ENCODE measurements around the gene DMXL1. TPM values are rescaled to one million over a fixed set of nuclear protein-coding genes. Genes with fewer than 3 reads are reported as not detected.
"Not testable (repeated sequence)": the region's sequence is repeated elsewhere in the genome, so short reads cannot be mapped to it uniquely, and the experiment has no call there.

DMXL1 gene
- total RNA-seq, 2 experiments from 2014 or later = 28.4 to 29.1 TPM

DNA sequence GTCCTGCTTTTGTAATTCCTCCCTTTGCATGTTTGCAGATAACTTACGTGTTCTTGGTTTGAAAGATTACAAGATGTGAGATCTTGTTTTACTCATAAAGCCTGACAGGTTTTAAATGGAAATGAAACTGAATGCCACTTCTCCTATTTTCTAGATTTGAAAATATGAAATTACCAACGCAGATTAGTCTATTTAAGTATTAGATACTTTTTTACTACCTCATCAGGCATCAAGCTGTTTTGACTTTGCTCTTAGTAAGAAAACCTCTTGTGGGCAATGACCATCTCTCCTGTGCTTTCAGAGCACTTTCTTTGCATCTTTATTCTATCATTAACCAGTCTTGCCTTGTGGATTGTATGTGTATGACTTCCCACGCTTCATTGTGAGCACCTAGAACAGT is 3.5 kb downstream of the DMXL1 start:
- H3K4me3 ChIP-seq (ENCODE audit: low read length) = no peak overlapping the region
- DNase-seq = no peak
- no peaks in the 10 kb centered on the region for H3K9me3 Mint-ChIP-seq
- peak overlapping the region; percentile 68 for H3K4me3 Mint-ChIP-seq
- H3K27me3 Mint-ChIP-seq = no peaks in the 10 kb centered on the region
- H3K9me3 ChIP-seq (ENCODE audit: control insufficient read depth in 1 of 2, insufficient read depth in 1 of 2, low read length in 2 of 2) = no peaks in the 10 kb centered on the region
- peak overlapping the region; percentile 51 for H3K27ac Mint-ChIP-seq
- H3K4me1 Mint-ChIP-seq (ENCODE audit: low read depth) = peaks cover 59% of the 10 kb centered on the region
- peaks cover 18% of the 10 kb centered on the region for H3K36me3 Mint-ChIP-seq (ENCODE audit: low read depth)
- TF ChIP-seq, protein P1, sequence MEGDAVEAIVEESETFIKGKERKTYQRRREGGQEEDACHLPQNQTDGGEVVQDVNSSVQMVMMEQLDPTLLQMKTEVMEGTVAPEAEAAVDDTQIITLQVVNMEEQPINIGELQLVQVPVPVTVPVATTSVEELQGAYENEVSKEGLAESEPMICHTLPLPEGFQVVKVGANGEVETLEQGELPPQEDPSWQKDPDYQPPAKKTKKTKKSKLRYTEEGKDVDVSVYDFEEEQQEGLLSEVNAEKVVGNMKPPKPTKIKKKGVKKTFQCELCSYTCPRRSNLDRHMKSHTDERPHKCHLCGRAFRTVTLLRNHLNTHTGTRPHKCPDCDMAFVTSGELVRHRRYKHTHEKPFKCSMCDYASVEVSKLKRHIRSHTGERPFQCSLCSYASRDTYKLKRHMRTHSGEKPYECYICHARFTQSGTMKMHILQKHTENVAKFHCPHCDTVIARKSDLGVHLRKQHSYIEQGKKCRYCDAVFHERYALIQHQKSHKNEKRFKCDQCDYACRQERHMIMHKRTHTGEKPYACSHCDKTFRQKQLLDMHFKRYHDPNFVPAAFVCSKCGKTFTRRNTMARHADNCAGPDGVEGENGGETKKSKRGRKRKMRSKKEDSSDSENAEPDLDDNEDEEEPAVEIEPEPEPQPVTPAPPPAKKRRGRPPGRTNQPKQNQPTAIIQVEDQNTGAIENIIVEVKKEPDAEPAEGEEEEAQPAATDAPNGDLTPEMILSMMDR (IDR thresholded peaks at IDR 0.05) = no peak
- ChIA-PET POLR2A (no interaction called here), CTCF (interaction anchor here (0.7 to 1.2 kb wide), 3 partner anchors 58 to 112 kb away, joined by 3 read pairs; partner anchors contain the start of gene DTWD2)
- no peak overlapping the region for H3K27ac ChIP-seq (ENCODE audit: low read depth in 1 of 2, low read length in 2 of 2)
- intact Hi-C loops (cut with DNase I, micrococcal nuclease) = loop anchor here (5.0 kb wide), 5 partner anchors 87 to 378 kb away; partner anchors contain the start of genes DTWD2 (in 1 of the 2) and HSD17B4 (in 1 of the 2)
- no peaks in the 10 kb centered on the region for H3K27me3 ChIP-seq (ENCODE audit: control insufficient read depth in 1 of 2, insufficient read depth in 2 of 2, low read length in 2 of 2)
- H3K4me1 ChIP-seq (ENCODE audit: insufficient read depth, low read length) = peaks cover 19% of the 10 kb centered on the region
- ATAC-seq (ENCODE audit: poor library complexity) = no peak
- H3K36me3 ChIP-seq (ENCODE audit: insufficient read depth, low read length) = no peaks in the 10 kb centered on the region

GRCh38 chr5:119075269-119075668 is 4.4 kb downstream of the DMXL1 start:
- ATAC-seq (ENCODE audit: poor library complexity); H3K9me3 Mint-ChIP-seq; intact Hi-C loops (cut with DNase I, micrococcal nuclease); H3K36me3 ChIP-seq (ENCODE audit: insufficient read depth, low read length); H3K9me3 ChIP-seq (ENCODE audit: control insufficient read depth in 1 of 2, insufficient read depth in 1 of 2, low read length in 2 of 2); H3K27ac ChIP-seq (ENCODE audit: low read depth in 1 of 2, low read length in 2 of 2); H3K27ac Mint-ChIP-seq; POLR2A ChIA-PET; H3K27me3 Mint-ChIP-seq; H3K4me3 Mint-ChIP-seq; H3K27me3 ChIP-seq (ENCODE audit: control insufficient read depth in 1 of 2, insufficient read depth in 2 of 2, low read length in 2 of 2); H3K4me3 ChIP-seq (ENCODE audit: low read length): not testable (repeated sequence)
- peaks cover 18% of the 10 kb centered on the region for H3K36me3 Mint-ChIP-seq (ENCODE audit: low read depth)
- CTCF ChIA-PET = interaction anchor here (0.7 to 1.2 kb wide), 2 partner anchors 58 to 87 kb away, joined by 3 read pairs; partner anchors contain the start of gene DTWD2
- H3K4me1 Mint-ChIP-seq (ENCODE audit: low read depth) = peaks cover 62% of the 10 kb centered on the region
- DNase-seq = peak in 1 of 14 experiments; percentile 20
- peaks cover 13% of the 10 kb centered on the region for H3K4me1 ChIP-seq (ENCODE audit: insufficient read depth, low read length)

GRCh38 chr5:119076080-119076479 is 5.2 kb downstream of the DMXL1 start:
- intact Hi-C loops (cut with DNase I, micrococcal nuclease) = no loop called here
- no peak overlapping the region for H3K27ac Mint-ChIP-seq
- H3K36me3 Mint-ChIP-seq (ENCODE audit: low read depth) = peaks cover 11% of the 10 kb centered on the region
- Histone ChIP-seq H3K4me1 (ENCODE audit: insufficient read depth, low read length) (peaks cover 13% of the 10 kb centered on the region), H3K27me3 (ENCODE audit: control insufficient read depth in 1 of 2, insufficient read depth in 2 of 2, low read length in 2 of 2) (no peaks in the 10 kb centered on the region), H3K9me3 (ENCODE audit: control insufficient read depth in 1 of 2, insufficient read depth in 1 of 2, low read length in 2 of 2) (no peaks in the 10 kb centered on the region), H3K36me3 (ENCODE audit: insufficient read depth, low read length) (no peaks in the 10 kb centered on the region), H3K27ac (ENCODE audit: low read depth in 1 of 2, low read length in 2 of 2) (no peak overlapping the region), H3K4me3 (ENCODE audit: low read length) (no peak overlapping the region)
- peaks cover 61% of the 10 kb centered on the region for H3K4me1 Mint-ChIP-seq (ENCODE audit: low read depth)
- ATAC-seq (ENCODE audit: poor library complexity) = no peak
- DNase-seq = no peak
- ChIA-PET POLR2A (interaction anchor here (0.5 kb wide), 1 partner anchor 29 kb away, joined by 3 read pairs; no protein-coding TSS in a partner anchor), CTCF (no interaction called here)
- no peaks in the 10 kb centered on the region for H3K27me3 Mint-ChIP-seq
- H3K4me3 Mint-ChIP-seq = no peak overlapping the region
- no peaks in the 10 kb centered on the region for H3K9me3 Mint-ChIP-seq
- TF ChIP-seq, protein P1 (IDR thresholded peaks at IDR 0.05) = no peak

DNA sequence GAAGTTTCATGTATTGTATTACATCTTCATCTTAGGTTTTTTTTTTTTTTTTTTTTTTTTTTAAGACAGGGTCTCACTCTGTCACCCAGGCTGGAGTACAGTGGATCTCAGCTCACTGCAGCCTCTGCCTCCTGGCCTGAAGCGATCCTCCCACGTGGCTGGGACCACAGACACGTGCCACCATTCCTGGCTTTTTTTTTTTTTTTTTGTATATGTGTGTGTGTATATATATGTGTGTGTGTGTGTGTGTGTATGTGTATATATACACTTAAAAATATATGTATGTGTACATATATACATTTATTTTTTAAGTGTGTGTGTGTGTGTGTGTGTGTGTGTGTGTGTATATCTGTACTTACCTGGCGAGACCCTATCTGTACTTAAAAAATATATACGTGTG is 6.6 kb downstream of the DMXL1 start:
- H3K4me1 Mint-ChIP-seq (ENCODE audit: low read depth) = peaks cover 54% of the 10 kb centered on the region
- ChIA-PET POLR2A (no interaction called here), CTCF (no interaction called here)
- H3K27me3 Mint-ChIP-seq = no peaks in the 10 kb centered on the region
- TF ChIP-seq, protein P1 (IDR thresholded peaks at IDR 0.05) = no peak
- Histone ChIP-seq H3K9me3 (ENCODE audit: control insufficient read depth in 1 of 2, insufficient read depth in 1 of 2, low read length in 2 of 2) (no peaks in the 10 kb centered on the region), H3K27ac (ENCODE audit: low read depth in 1 of 2, low read length in 2 of 2) (no peak overlapping the region), H3K27me3 (ENCODE audit: control insufficient read depth in 1 of 2, insufficient read depth in 2 of 2, low read length in 2 of 2) (no peaks in the 10 kb centered on the region), H3K36me3 (ENCODE audit: insufficient read depth, low read length) (no peaks in the 10 kb centered on the region), H3K4me3 (ENCODE audit: low read length) (no peak overlapping the region), H3K4me1 (ENCODE audit: insufficient read depth, low read length) (peaks cover 8% of the 10 kb centered on the region)
- no peak for ATAC-seq (ENCODE audit: poor library complexity)
- no peaks in the 10 kb centered on the region for H3K9me3 Mint-ChIP-seq
- no peak overlapping the region for H3K27ac Mint-ChIP-seq
- peaks cover 6% of the 10 kb centered on the region for H3K36me3 Mint-ChIP-seq (ENCODE audit: low read depth)
- DNase-seq = no peak
- intact Hi-C loops (cut with DNase I, micrococcal nuclease) = no loop called here
- no peak overlapping the region for H3K4me3 Mint-ChIP-seq

Measured in CD4-positive, alpha-beta T cell (primary cell).